ENCODE measurements around the gene CADPS2. TPM values are rescaled to one million over a fixed set of nuclear protein-coding genes. Genes with fewer than 3 reads are reported as not detected.

Gene CADPS2
- polyA plus RNA-seq, 1 donor (not counting 4 experiments of a cell fraction or from before 2014, with no cell fraction given): 0.35 TPM

- H2AFZ ChIP-seq (ENCODE audit: control insufficient read depth, low read length): no peak overlapping the region
- H3K27ac ChIP-seq (ENCODE audit: control insufficient read depth, insufficient read depth, low read length): no peak overlapping the region
- H3K4me3 ChIP-seq (ENCODE audit: control insufficient read depth in 2 of 3, extremely low read depth in 1 of 3, insufficient read depth in 2 of 3, low read depth in 1 of 3, low read length in 3 of 3): no peak overlapping the region
- TF ChIP-seq CTCF (optimal IDR thresholded peaks at IDR 0.05 in 1 of 3, IDR thresholded peaks at IDR 0.05 in 1 of 3, conservative IDR thresholded peaks at IDR 0.05 in 1 of 3; ENCODE audit: extremely low read depth in 1 of 3, insufficient read depth in 2 of 3, low read length in 3 of 3) (no peak), EZH2 (IDR thresholded peaks at IDR 0.05; ENCODE audit: low read length) (no peak)
- peak overlapping the region; percentile 10 for H3K4me2 ChIP-seq (ENCODE audit: control insufficient read depth, extremely low read depth, insufficient read depth, low read depth, low read length)
- no peaks in the 10 kb centered on the region for H4K20me1 ChIP-seq (ENCODE audit: control insufficient read depth, extremely low read depth, insufficient read depth, low read length)
- H3K27me3 ChIP-seq (ENCODE audit: control insufficient read depth, extremely low read depth, insufficient read depth, low read length): peaks cover 94% of the 10 kb centered on the region
- DNase-seq (ENCODE audit: low read depth, low spot score): no peak
- H3K9me3 ChIP-seq (ENCODE audit: control insufficient read depth, low read depth, low read length): peaks cover 6% of the 10 kb centered on the region
- H3K79me2 ChIP-seq (ENCODE audit: control insufficient read depth, insufficient read depth, low read length): no peaks in the 10 kb centered on the region
- FAIRE-seq: no peak
- H3K9ac ChIP-seq (ENCODE audit: control insufficient read depth, extremely low read depth, insufficient read depth, low read length): no peak overlapping the region
- H3K36me3 ChIP-seq (ENCODE audit: control insufficient read depth in 2 of 2, extremely low read depth in 1 of 2, insufficient read depth in 2 of 2, low read length in 2 of 2): no peaks in the 10 kb centered on the region
- dilution Hi-C loops (cut with MboI; ENCODE audit: extremely low pct_ligation_motif_present, low sequenced_read_pairs): no loop called here
- H3K9me1 ChIP-seq (ENCODE audit: control insufficient read depth, extremely low read depth, insufficient read depth, low read length): no peaks in the 10 kb centered on the region
- H3K4me1 ChIP-seq (ENCODE audit: control insufficient read depth, extremely low read depth, insufficient read depth, low read length): no peaks in the 10 kb centered on the region
Observed at GRCh38 chr7:122304996-122305421, 581.3 kb downstream of the CADPS2 start.

DNA sequence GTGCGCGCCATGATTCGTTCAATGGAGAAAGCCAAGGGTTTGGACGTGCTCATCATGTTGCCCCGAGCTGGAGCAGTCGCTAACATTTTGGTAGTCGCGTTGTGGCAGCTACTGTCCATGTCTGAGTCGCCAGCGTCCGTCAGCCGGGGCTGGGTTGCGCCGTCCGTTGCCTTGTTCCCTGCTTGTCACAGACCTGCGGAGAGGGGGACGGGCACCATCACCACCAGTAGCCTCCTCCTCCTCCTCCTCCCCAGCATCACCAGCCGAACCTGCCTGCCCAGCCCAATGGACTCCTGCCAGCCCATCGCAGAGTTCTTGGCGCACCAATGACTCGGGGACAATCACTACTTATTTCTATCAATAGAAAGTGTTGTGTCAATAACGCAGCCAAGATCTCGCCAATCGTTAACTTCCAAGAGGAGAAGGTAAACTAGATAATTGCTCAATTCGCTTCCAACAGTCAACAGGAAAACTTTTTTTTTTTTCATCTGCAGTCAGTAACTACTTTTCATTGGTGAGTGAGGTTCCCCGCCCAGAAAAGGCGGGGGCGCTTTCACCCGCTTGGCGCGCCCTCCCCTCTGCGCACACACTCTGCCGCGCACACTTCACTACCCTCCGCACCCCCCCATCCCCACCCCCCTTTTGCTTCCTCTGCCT is 581.8 kb downstream of the CADPS2 start, which contains the start of gene FEZF1:
Gene FEZF1, minus strand, starts transcription at position 432 of the 657 bp plus-strand sequence. Its CDS starts 313 bp downstream, at position 119.
- H2AFZ ChIP-seq (ENCODE audit: control insufficient read depth, low read length): no peak within 1 kb of the TSS
- H3K27me3 ChIP-seq (ENCODE audit: control insufficient read depth, extremely low read depth, insufficient read depth, low read length): peaks cover 94% of the 10 kb centered on the region
- no peaks in the 10 kb centered on the region for H3K36me3 ChIP-seq (ENCODE audit: control insufficient read depth in 2 of 2, extremely low read depth in 1 of 2, insufficient read depth in 2 of 2, low read length in 2 of 2)
- H3K4me1 ChIP-seq (ENCODE audit: control insufficient read depth, extremely low read depth, insufficient read depth, low read length): no peaks in the 10 kb centered on the region
- peak within 1 kb of the TSS; percentile 10 for H3K4me2 ChIP-seq (ENCODE audit: control insufficient read depth, extremely low read depth, insufficient read depth, low read depth, low read length)
- H3K27ac ChIP-seq (ENCODE audit: control insufficient read depth, insufficient read depth, low read length): no peak within 1 kb of the TSS
- H3K9ac ChIP-seq (ENCODE audit: control insufficient read depth, extremely low read depth, insufficient read depth, low read length): no peak within 1 kb of the TSS
- H4K20me1 ChIP-seq (ENCODE audit: control insufficient read depth, extremely low read depth, insufficient read depth, low read length): peaks cover 3% of the 10 kb centered on the region
- dilution Hi-C loops (cut with MboI; ENCODE audit: extremely low pct_ligation_motif_present, low sequenced_read_pairs): no loop called here
- DNase-seq (ENCODE audit: low read depth, low spot score) (no peak), FAIRE-seq (no peak)
- H3K79me2 ChIP-seq (ENCODE audit: control insufficient read depth, insufficient read depth, low read length): no peaks in the 10 kb centered on the region
- TF ChIP-seq EZH2 (IDR thresholded peaks at IDR 0.05; ENCODE audit: low read length) (no peak), CTCF (optimal IDR thresholded peaks at IDR 0.05 in 1 of 3, IDR thresholded peaks at IDR 0.05 in 1 of 3, conservative IDR thresholded peaks at IDR 0.05 in 1 of 3; ENCODE audit: extremely low read depth in 1 of 3, insufficient read depth in 2 of 3, low read length in 3 of 3) (no peak)
- H3K4me3 ChIP-seq (ENCODE audit: control insufficient read depth in 2 of 3, extremely low read depth in 1 of 3, insufficient read depth in 2 of 3, low read depth in 1 of 3, low read length in 3 of 3): no peak within 1 kb of the TSS
- no peaks in the 10 kb centered on the region for H3K9me1 ChIP-seq (ENCODE audit: control insufficient read depth, extremely low read depth, insufficient read depth, low read length)
- peaks cover 6% of the 10 kb centered on the region for H3K9me3 ChIP-seq (ENCODE audit: control insufficient read depth, low read depth, low read length)

Data from keratinocyte (primary cell).